ENCODE results near the gene ZNF385B.

ZNF385B gene

GRCh38 chr2:179541586-179541985 lies 319.8 kb downstream of the ZNF385B start:
- no peaks in the 10 kb centered on the region for H3K4me1 ChIP-seq (ENCODE audit: control insufficient read depth, insufficient read depth, low read length)
- no peaks in the 10 kb centered on the region for H3K27me3 ChIP-seq (ENCODE audit: control insufficient read depth, insufficient read depth, low read length)
- H3K4me3 ChIP-seq (ENCODE audit: low read length) = no peak overlapping the region
- H3K36me3 ChIP-seq (ENCODE audit: control insufficient read depth, insufficient read depth, low read length) = no peaks in the 10 kb centered on the region
- no peak overlapping the region for H3K9ac ChIP-seq (ENCODE audit: low read length)
- H3K9me3 ChIP-seq (ENCODE audit: control insufficient read depth, low read length) = no peaks in the 10 kb centered on the region

DNA sequence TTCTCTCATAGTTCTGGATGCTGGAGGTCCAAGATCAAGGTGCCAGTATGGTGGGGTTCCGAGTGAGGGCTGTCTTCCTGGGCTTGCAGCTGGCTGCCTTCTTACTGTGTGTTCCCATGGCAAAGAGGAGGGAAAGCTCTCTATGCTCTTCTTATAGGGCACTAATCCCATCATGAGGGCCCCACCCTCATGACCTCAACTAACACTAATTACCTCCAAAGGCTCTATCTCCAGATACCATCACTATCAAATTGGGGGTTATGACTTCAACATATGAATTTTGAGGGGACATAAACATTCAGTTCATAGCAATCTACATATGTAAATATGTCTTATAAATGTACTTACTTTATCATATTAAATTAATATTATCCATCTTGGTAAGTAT lies 322.3 kb downstream of the ZNF385B start:
- Histone ChIP-seq H3K36me3 (ENCODE audit: control insufficient read depth, insufficient read depth, low read length) (no peaks in the 10 kb centered on the region), H3K9me3 (ENCODE audit: control insufficient read depth, low read length) (no peaks in the 10 kb centered on the region)

DNA sequence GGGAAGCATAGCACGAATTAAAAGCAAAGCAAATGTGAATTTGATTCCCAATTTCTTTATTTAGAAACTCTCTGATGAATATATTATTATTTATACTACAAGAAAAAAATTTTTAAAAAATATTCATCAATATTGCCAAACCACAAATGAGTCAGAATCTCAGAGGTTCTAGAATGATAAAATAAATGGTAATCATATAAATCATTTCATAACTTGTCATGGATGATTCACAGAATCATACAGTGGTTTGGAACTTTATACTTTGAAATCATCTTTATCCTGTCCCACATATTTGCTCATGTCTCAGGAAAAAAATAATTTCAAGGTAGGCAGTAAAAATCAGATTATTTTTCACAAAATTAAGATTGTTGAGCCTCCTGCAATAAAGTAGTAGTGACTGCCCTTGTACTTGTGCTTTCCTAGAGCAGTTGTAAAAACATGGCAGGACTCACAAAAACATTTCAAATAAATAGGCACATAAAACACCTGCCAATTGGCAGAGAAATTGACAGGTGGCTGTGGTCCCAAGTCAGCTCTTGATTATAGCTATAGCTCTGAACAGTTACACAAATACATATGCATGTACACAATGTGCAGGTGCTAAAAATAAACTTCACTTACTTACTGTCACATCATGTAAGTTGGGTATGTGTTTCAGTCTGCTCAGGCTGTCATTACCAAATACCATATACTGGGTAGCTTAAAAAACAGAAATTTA lies 322.8 kb downstream of the ZNF385B start:
- Histone ChIP-seq H3K9me3 (ENCODE audit: control insufficient read depth, low read length) (no peaks in the 10 kb centered on the region), H3K9ac (ENCODE audit: low read length) (no peak overlapping the region), H3K4me3 (ENCODE audit: low read length) (no peak overlapping the region), H3K36me3 (ENCODE audit: control insufficient read depth, insufficient read depth, low read length) (no peaks in the 10 kb centered on the region), H3K4me1 (ENCODE audit: control insufficient read depth, insufficient read depth, low read length) (no peaks in the 10 kb centered on the region), H3K27me3 (ENCODE audit: control insufficient read depth, insufficient read depth, low read length) (no peaks in the 10 kb centered on the region)

More for the DNA sequence above, 322.3 kb downstream of the ZNF385B start:
- Histone ChIP-seq H3K9ac (ENCODE audit: low read length) (no peak overlapping the region), H3K4me1 (ENCODE audit: control insufficient read depth, insufficient read depth, low read length) (no peaks in the 10 kb centered on the region), H3K4me3 (ENCODE audit: low read length) (no peak overlapping the region), H3K27me3 (ENCODE audit: control insufficient read depth, insufficient read depth, low read length) (no peaks in the 10 kb centered on the region)

GRCh38 chr2:179536185-179536584 lies 325.2 kb downstream of the ZNF385B start:
- H3K9me3 ChIP-seq (ENCODE audit: control insufficient read depth, low read length) = no peaks in the 10 kb centered on the region
- no peak overlapping the region for H3K4me3 ChIP-seq (ENCODE audit: low read length)
- no peaks in the 10 kb centered on the region for H3K27me3 ChIP-seq (ENCODE audit: control insufficient read depth, insufficient read depth, low read length)
- no peaks in the 10 kb centered on the region for H3K4me1 ChIP-seq (ENCODE audit: control insufficient read depth, insufficient read depth, low read length)
- no peak overlapping the region for H3K9ac ChIP-seq (ENCODE audit: low read length)
- no peaks in the 10 kb centered on the region for H3K36me3 ChIP-seq (ENCODE audit: control insufficient read depth, insufficient read depth, low read length)

DNA sequence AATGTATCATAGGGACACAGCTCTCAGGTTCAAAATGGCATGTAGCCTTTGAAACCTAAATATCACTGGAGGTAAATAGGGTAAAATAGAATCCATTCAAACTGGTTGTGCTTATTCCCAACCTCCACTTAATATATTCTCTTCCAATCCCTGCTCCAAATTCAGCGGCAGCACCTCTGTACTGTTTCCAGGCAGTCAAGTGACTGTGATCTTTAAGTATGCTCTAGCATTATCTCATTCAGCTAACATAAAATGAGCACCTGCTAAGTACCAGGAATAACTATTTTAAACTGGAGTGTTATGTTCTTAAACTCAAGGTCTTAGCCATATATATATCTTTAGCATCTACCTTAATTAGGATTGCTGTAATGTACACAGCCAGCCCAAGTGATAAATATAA lies 327.5 kb downstream of the ZNF385B start:
- Histone ChIP-seq H3K36me3 (ENCODE audit: control insufficient read depth, insufficient read depth, low read length) (no peaks in the 10 kb centered on the region), H3K27me3 (ENCODE audit: control insufficient read depth, insufficient read depth, low read length) (no peaks in the 10 kb centered on the region), H3K4me1 (ENCODE audit: control insufficient read depth, insufficient read depth, low read length) (no peaks in the 10 kb centered on the region), H3K4me3 (ENCODE audit: low read length) (no peak overlapping the region), H3K9me3 (ENCODE audit: control insufficient read depth, low read length) (no peaks in the 10 kb centered on the region), H3K9ac (ENCODE audit: low read length) (no peak overlapping the region)

DNA sequence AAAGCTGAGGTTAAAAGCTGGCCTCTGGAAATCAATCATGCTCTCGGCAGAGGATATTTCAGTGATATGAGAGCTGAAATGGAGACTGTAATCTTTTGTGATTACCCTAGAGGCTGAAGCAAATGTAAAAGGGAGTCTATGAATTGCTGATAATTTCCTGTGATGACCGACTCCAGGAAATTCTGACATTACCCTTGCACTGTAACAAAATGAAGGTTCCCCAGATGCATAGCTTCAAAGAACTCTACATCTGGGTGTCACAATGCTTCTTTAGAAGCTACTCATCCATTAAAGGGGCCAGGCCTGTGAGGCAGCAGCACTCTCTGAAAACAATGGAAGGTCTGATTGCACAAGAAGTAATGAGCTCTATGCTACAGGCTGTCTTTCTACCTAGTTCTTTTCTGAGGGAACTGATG lies 328.5 kb downstream of the ZNF385B start:
- Histone ChIP-seq H3K9me3 (ENCODE audit: control insufficient read depth, low read length) (no peaks in the 10 kb centered on the region), H3K27me3 (ENCODE audit: control insufficient read depth, insufficient read depth, low read length) (no peaks in the 10 kb centered on the region), H3K9ac (ENCODE audit: low read length) (no peak overlapping the region), H3K36me3 (ENCODE audit: control insufficient read depth, insufficient read depth, low read length) (no peaks in the 10 kb centered on the region), H3K4me1 (ENCODE audit: control insufficient read depth, insufficient read depth, low read length) (no peaks in the 10 kb centered on the region), H3K4me3 (ENCODE audit: low read length) (no peak overlapping the region)

- H3K36me3 ChIP-seq (ENCODE audit: control insufficient read depth, insufficient read depth, low read length) = no peaks in the 10 kb centered on the region
- no peaks in the 10 kb centered on the region for H3K4me1 ChIP-seq (ENCODE audit: control insufficient read depth, insufficient read depth, low read length)
- H3K4me3 ChIP-seq (ENCODE audit: low read length) = no peak overlapping the region
- H3K9ac ChIP-seq (ENCODE audit: low read length) = no peak overlapping the region
- no peaks in the 10 kb centered on the region for H3K9me3 ChIP-seq (ENCODE audit: control insufficient read depth, low read length)
- H3K27me3 ChIP-seq (ENCODE audit: control insufficient read depth, insufficient read depth, low read length) = no peaks in the 10 kb centered on the region
These were observed 332.8 kb downstream of the ZNF385B start for GRCh38 chr2:179528576-179529069.

GRCh38 chr2:179525340-179525739 lies 336.1 kb downstream of the ZNF385B start:
- no peaks in the 10 kb centered on the region for H3K4me1 ChIP-seq (ENCODE audit: control insufficient read depth, insufficient read depth, low read length)
- no peak overlapping the region for H3K4me3 ChIP-seq (ENCODE audit: low read length)
- no peaks in the 10 kb centered on the region for H3K9me3 ChIP-seq (ENCODE audit: control insufficient read depth, low read length)
- no peaks in the 10 kb centered on the region for H3K36me3 ChIP-seq (ENCODE audit: control insufficient read depth, insufficient read depth, low read length)
- no peak overlapping the region for H3K9ac ChIP-seq (ENCODE audit: low read length)
- H3K27me3 ChIP-seq (ENCODE audit: control insufficient read depth, insufficient read depth, low read length) = no peaks in the 10 kb centered on the region

GRCh38 chr2:179524809-179525339 lies 336.5 kb downstream of the ZNF385B start:
- Histone ChIP-seq H3K36me3 (ENCODE audit: control insufficient read depth, insufficient read depth, low read length) (no peaks in the 10 kb centered on the region), H3K4me1 (ENCODE audit: control insufficient read depth, insufficient read depth, low read length) (no peaks in the 10 kb centered on the region), H3K27me3 (ENCODE audit: control insufficient read depth, insufficient read depth, low read length) (no peaks in the 10 kb centered on the region), H3K9ac (ENCODE audit: low read length) (no peak overlapping the region), H3K9me3 (ENCODE audit: control insufficient read depth, low read length) (no peaks in the 10 kb centered on the region), H3K4me3 (ENCODE audit: low read length) (no peak overlapping the region)

GRCh38 chr2:179521944-179522343 lies 339.5 kb downstream of the ZNF385B start:
- H3K4me3 ChIP-seq (ENCODE audit: low read length) = no peak overlapping the region
- no peaks in the 10 kb centered on the region for H3K9me3 ChIP-seq (ENCODE audit: control insufficient read depth, low read length)
- H3K4me1 ChIP-seq (ENCODE audit: control insufficient read depth, insufficient read depth, low read length) = no peaks in the 10 kb centered on the region
- H3K27me3 ChIP-seq (ENCODE audit: control insufficient read depth, insufficient read depth, low read length) = no peaks in the 10 kb centered on the region
- no peaks in the 10 kb centered on the region for H3K36me3 ChIP-seq (ENCODE audit: control insufficient read depth, insufficient read depth, low read length)
- H3K9ac ChIP-seq (ENCODE audit: low read length) = no peak overlapping the region

DNA sequence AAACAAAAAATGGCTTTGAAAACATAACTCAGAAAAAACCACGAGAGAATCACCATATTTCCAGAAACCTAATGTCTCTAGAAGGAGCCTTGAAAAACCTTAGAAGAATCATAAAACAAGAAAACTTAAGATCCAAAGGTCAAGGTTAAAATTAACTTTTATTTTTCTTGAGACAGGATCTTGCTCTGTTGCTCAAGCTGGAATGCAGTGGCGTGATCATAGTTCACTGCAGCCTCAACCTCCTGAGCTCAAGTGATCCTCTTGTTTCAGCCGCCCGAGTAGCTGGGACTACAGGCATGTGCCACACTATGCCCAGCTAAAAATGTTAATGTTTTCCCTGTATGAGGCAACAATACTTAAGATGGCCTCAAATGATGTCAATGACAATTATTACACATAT lies 342.6 kb downstream of the ZNF385B start:
- Histone ChIP-seq H3K27me3 (ENCODE audit: control insufficient read depth, insufficient read depth, low read length) (no peaks in the 10 kb centered on the region), H3K9me3 (ENCODE audit: control insufficient read depth, low read length) (no peaks in the 10 kb centered on the region), H3K36me3 (ENCODE audit: control insufficient read depth, insufficient read depth, low read length) (no peaks in the 10 kb centered on the region), H3K4me1 (ENCODE audit: control insufficient read depth, insufficient read depth, low read length) (no peaks in the 10 kb centered on the region), H3K4me3 (ENCODE audit: low read length) (no peak overlapping the region), H3K9ac (ENCODE audit: low read length) (no peak overlapping the region)

DNA sequence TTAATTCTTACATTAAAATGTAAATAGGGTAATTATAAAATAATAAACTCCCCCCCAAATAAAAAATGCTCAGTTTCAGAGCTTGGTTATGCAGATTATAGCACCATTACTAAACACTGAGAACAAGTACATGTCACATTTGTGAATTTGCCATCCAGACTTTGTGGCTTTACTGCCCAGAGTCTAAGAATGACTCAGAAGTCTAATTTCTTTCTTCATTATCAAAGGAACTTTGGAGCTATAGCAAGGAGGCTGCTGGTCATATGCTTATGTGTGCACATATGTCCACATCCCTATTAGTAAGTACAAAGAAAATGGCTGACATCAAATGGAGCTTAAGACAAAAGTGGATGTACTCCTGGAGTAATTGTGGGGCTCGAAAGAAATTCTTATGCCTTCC lies 348.2 kb downstream of the ZNF385B start:
- no peaks in the 10 kb centered on the region for H3K4me1 ChIP-seq (ENCODE audit: control insufficient read depth, insufficient read depth, low read length)
- H3K9me3 ChIP-seq (ENCODE audit: control insufficient read depth, low read length) = no peaks in the 10 kb centered on the region
- H3K4me3 ChIP-seq (ENCODE audit: low read length) = no peak overlapping the region
- H3K9ac ChIP-seq (ENCODE audit: low read length) = no peak overlapping the region
- no peaks in the 10 kb centered on the region for H3K36me3 ChIP-seq (ENCODE audit: control insufficient read depth, insufficient read depth, low read length)
- H3K27me3 ChIP-seq (ENCODE audit: control insufficient read depth, insufficient read depth, low read length) = no peaks in the 10 kb centered on the region

All from mucosa of stomach (tissue), 1 donor.